ENCODE measurements around the gene LIN7A.
"Not testable (repeated sequence)": the region's sequence is repeated elsewhere in the genome, so short reads cannot be mapped to it uniquely, and the experiment has no call there.

LIN7A gene

GRCh38 chr12:80818878-80819277, 118.9 kb downstream of the LIN7A start:
- ATAC-seq = no peak
- Mint-ChIP-seq H3K4me3 (no peak overlapping the region), H3K4me1 (no peaks in the 10 kb centered on the region), H3K9me3 (no peaks in the 10 kb centered on the region), H3K27ac (no peak overlapping the region), H3K36me3 (no peaks in the 10 kb centered on the region), H3K27me3 (no peaks in the 10 kb centered on the region)

GRCh38 chr12:80815351-80815750, 122.4 kb downstream of the LIN7A start:
- no peak for ATAC-seq
- Mint-ChIP-seq H3K4me3 (no peak overlapping the region), H3K27me3 (no peaks in the 10 kb centered on the region), H3K27ac (no peak overlapping the region), H3K4me1 (no peaks in the 10 kb centered on the region), H3K9me3 (no peaks in the 10 kb centered on the region), H3K36me3 (no peaks in the 10 kb centered on the region)

GRCh38 chr12:80814453-80814852, 123.3 kb downstream of the LIN7A start:
- H3K9me3 Mint-ChIP-seq = no peaks in the 10 kb centered on the region
- no peak overlapping the region for H3K27ac Mint-ChIP-seq
- no peaks in the 10 kb centered on the region for H3K27me3 Mint-ChIP-seq
- H3K4me3 Mint-ChIP-seq = no peak overlapping the region
- no peaks in the 10 kb centered on the region for H3K4me1 Mint-ChIP-seq
- no peak for ATAC-seq
- H3K36me3 Mint-ChIP-seq = no peaks in the 10 kb centered on the region

- Mint-ChIP-seq H3K4me3 (no peak overlapping the region), H3K27ac (no peak overlapping the region), H3K4me1 (no peaks in the 10 kb centered on the region), H3K36me3 (no peaks in the 10 kb centered on the region), H3K9me3 (no peaks in the 10 kb centered on the region), H3K27me3 (no peaks in the 10 kb centered on the region)
- no peak for ATAC-seq
These were observed 123.9 kb downstream of the LIN7A start for GRCh38 chr12:80813820-80814219.

- ATAC-seq = no peak
- no peaks in the 10 kb centered on the region for H3K27me3 Mint-ChIP-seq
- H3K27ac Mint-ChIP-seq = no peak overlapping the region
- H3K4me3 Mint-ChIP-seq = no peak overlapping the region
- H3K4me1 Mint-ChIP-seq = no peaks in the 10 kb centered on the region
- no peaks in the 10 kb centered on the region for H3K9me3 Mint-ChIP-seq
- H3K36me3 Mint-ChIP-seq = no peaks in the 10 kb centered on the region
These were observed 125.6 kb downstream of the LIN7A start for GRCh38 chr12:80811957-80812708.

- H3K27me3 Mint-ChIP-seq = no peaks in the 10 kb centered on the region
These were observed 126.9 kb downstream of the LIN7A start for GRCh38 chr12:80810874-80811273.

GRCh38 chr12:80807640-80808288, 130.0 kb downstream of the LIN7A start:
- no peaks in the 10 kb centered on the region for H3K36me3 Mint-ChIP-seq
- no peak overlapping the region for H3K4me3 Mint-ChIP-seq
- H3K27me3 Mint-ChIP-seq = no peaks in the 10 kb centered on the region
- no peak for ATAC-seq
- no peaks in the 10 kb centered on the region for H3K9me3 Mint-ChIP-seq
- H3K27ac Mint-ChIP-seq = no peak overlapping the region
- no peaks in the 10 kb centered on the region for H3K4me1 Mint-ChIP-seq

More at GRCh38 chr12:80810874-80811273, 126.9 kb downstream of the LIN7A start:
- H3K27ac Mint-ChIP-seq = no peak overlapping the region
- H3K9me3 Mint-ChIP-seq = no peaks in the 10 kb centered on the region
- ATAC-seq = no peak
- no peak overlapping the region for H3K4me3 Mint-ChIP-seq
- H3K4me1 Mint-ChIP-seq = no peaks in the 10 kb centered on the region
- no peaks in the 10 kb centered on the region for H3K36me3 Mint-ChIP-seq

- no peak overlapping the region for H3K4me3 Mint-ChIP-seq
- H3K36me3 Mint-ChIP-seq = no peaks in the 10 kb centered on the region
- H3K9me3 Mint-ChIP-seq = no peaks in the 10 kb centered on the region
- H3K27ac Mint-ChIP-seq = no peak overlapping the region
- no peaks in the 10 kb centered on the region for H3K27me3 Mint-ChIP-seq
- no peak for ATAC-seq
- H3K4me1 Mint-ChIP-seq = no peaks in the 10 kb centered on the region
These were observed 132.6 kb downstream of the LIN7A start for GRCh38 chr12:80805106-80805505.

- Mint-ChIP-seq H3K36me3 (no peaks in the 10 kb centered on the region), H3K9me3 (no peaks in the 10 kb centered on the region), H3K4me1 (no peaks in the 10 kb centered on the region), H3K27me3 (no peaks in the 10 kb centered on the region), H3K27ac (no peak overlapping the region), H3K4me3 (no peak overlapping the region)
- ATAC-seq = no peak
These were observed 134.9 kb downstream of the LIN7A start for GRCh38 chr12:80802652-80803400.

- Mint-ChIP-seq H3K4me1 (no peaks in the 10 kb centered on the region), H3K36me3 (no peaks in the 10 kb centered on the region), H3K9me3 (no peaks in the 10 kb centered on the region), H3K27ac (no peak overlapping the region), H3K4me3 (no peak overlapping the region), H3K27me3 (no peaks in the 10 kb centered on the region)
- no peak for ATAC-seq
These were observed 139.5 kb downstream of the LIN7A start for GRCh38 chr12:80798281-80798680.

GRCh38 chr12:80794551-80794950, 143.2 kb downstream of the LIN7A start:
- no peak for ATAC-seq
- H3K27me3 Mint-ChIP-seq = no peaks in the 10 kb centered on the region
- no peak overlapping the region for H3K4me3 Mint-ChIP-seq
- H3K27ac Mint-ChIP-seq = no peak overlapping the region
- H3K36me3 Mint-ChIP-seq = no peaks in the 10 kb centered on the region
- no peaks in the 10 kb centered on the region for H3K9me3 Mint-ChIP-seq
- H3K4me1 Mint-ChIP-seq = no peaks in the 10 kb centered on the region

- no peak overlapping the region for H3K4me3 Mint-ChIP-seq
- H3K36me3 Mint-ChIP-seq = no peaks in the 10 kb centered on the region
- no peaks in the 10 kb centered on the region for H3K4me1 Mint-ChIP-seq
- no peaks in the 10 kb centered on the region for H3K27me3 Mint-ChIP-seq
- no peak overlapping the region for H3K27ac Mint-ChIP-seq
- no peaks in the 10 kb centered on the region for H3K9me3 Mint-ChIP-seq
- no peak for ATAC-seq
These were observed 144.9 kb downstream of the LIN7A start for GRCh38 chr12:80792861-80793260.

GRCh38 chr12:80791863-80792262, 145.9 kb downstream of the LIN7A start:
- no peak for ATAC-seq
- Mint-ChIP-seq H3K4me1 (no peaks in the 10 kb centered on the region), H3K4me3 (no peak overlapping the region), H3K36me3 (no peaks in the 10 kb centered on the region), H3K9me3 (no peaks in the 10 kb centered on the region), H3K27me3 (no peaks in the 10 kb centered on the region), H3K27ac (no peak overlapping the region)

- not testable (repeated sequence) for H3K36me3 Mint-ChIP-seq, H3K27ac Mint-ChIP-seq, ATAC-seq, H3K9me3 Mint-ChIP-seq, H3K27me3 Mint-ChIP-seq, H3K4me1 Mint-ChIP-seq, H3K4me3 Mint-ChIP-seq
These were observed 149.3 kb downstream of the LIN7A start for GRCh38 chr12:80788407-80788806.

- not testable (repeated sequence) for H3K27me3 Mint-ChIP-seq, H3K27ac Mint-ChIP-seq, ATAC-seq, H3K9me3 Mint-ChIP-seq, H3K4me3 Mint-ChIP-seq, H3K4me1 Mint-ChIP-seq, H3K36me3 Mint-ChIP-seq
These were observed 154.7 kb downstream of the LIN7A start for GRCh38 chr12:80782963-80783470.
